NCI-H146 treated with DMSO at 0.1 percent for 48 hours (cell line): ENCODE results near the gene F7.

Experiments used
- DNase-seq: peaks from one replicate; lab custom pipeline; 2025; ENCODE audit not compliant: unreplicated experiment; lab: John Stamatoyannopoulos, UW

Gene F7

DNA sequence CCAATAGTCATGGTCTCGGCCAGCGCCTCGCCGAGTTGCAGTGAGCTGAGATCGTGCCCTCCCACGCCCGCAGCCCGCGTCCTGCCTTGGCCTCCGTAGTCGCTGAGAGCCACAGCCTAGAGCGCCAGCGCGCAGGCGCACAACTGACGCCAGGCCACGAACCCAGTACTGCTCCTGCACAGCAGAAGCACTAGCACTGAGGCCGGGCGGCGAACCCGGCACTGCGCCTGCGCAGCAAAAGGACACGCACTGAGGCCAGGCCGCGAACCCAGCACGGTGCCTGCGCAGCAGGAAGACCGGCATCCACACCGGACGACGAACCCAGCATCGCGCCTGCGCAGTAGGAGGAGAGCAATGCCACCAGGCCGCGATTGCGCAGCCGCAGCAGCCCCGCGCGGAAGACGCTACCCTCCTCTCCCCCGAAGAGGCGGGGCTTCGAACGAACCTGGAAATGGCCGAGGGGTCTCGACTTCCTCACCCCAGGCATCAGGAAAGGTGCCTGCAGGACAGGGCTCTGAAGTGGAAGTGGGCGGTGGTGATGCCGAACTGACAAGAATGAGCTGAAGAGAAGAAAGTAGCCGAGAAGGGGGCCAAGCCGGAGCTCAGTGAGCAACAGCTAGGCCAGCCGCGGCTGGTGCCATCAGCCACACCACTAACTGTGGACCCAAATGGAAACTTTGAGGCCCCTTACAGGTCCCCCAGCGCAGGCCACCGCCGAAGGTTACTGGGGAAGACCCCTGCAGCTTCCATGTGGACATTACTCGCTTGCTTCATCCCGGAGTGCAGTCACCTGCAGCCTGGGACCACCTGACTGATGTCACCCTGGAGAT, 24.5 kb downstream of the F7 start:
- DNase-seq = no peak

DNA sequence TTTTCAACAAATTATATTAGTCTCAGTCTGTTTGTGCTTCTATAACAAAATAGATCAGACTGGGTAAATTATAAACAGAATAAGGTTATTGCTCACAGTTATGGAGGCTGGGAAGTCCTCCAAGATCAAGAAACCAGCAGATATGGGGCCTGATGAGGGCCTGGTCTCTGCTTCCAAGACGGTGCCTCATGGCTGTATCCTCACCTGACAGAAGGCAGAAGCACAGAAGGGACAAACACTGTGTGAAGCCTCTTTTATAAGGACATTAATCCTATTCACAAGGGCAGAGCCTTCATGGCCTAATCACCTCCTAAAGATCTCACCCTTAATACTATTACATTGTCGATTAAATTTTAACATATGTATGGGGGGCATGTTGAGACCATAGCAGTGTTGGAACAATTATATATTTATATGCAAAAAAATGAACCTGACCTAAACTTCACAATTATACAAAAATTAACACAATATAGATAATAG, 29.7 kb downstream of the F7 start:
- DNase-seq = no peak

- DNase-seq = no peak
Observed at GRCh38 chr13:113137691-113138298, 32.2 kb downstream of the F7 start.

DNA sequence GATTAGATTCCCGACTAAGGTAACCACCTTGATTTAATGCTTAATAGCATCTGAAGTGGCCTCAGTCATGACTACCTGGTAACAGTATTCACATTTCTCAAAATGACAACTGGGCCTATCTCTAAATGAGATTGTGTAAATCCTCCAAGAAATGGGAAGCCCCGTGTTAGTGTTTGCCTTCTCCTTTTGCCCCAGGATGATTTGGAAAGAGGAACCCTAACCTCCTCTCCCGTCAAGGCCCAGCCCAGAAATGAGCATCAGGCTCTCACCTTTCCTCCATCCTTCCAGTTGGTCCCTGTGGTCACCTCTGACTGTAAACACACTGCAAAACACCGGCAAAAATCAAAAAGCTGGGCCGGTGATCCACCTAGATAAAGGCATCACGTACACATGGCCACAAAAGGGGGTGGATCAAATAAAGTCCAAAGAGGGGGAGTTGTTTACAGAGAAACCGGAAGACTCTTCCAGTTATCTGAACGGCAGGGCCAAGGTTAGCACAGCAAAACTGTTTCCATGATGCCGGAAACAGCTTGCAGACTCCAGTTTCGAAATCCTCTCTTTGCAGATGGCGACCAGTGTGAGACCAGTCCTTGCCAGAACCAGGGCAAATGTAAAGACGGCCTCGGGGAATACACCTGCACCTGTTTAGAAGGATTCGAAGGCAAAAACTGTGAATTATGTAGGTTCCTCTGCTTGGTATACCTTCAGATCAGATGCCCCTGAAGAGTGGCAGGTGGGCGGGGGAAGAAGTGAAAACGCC, 33.4 kb downstream of the F7 start:
- peak; percentile 53 for DNase-seq

DNA sequence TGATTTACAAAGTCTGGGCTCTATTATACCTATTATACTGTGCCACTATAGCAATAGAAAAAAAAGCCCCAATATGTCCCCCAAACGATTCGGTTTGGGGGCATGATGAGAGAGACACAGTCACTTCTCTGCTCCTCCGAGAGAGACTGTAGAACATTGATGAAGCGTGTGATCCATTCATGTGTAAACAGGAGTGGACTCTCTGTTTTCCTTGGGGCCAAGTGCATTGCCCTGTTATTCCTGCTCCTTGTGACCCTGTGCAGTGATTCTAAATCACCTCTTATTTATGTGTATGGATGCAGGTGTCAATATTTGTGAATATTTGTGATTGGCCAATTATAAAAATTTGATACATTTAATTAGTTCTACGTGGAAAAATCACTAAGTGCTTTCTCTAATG, 34.0 kb downstream of the F7 start:
- no peak for DNase-seq

GRCh38 chr13:113140677-113141600, 35.3 kb downstream of the F7 start:
- DNase-seq = no peak

- no peak for DNase-seq
Observed at GRCh38 chr13:113141601-113141970, 36.0 kb downstream of the F7 start.

GRCh38 chr13:113142876-113143275, 37.3 kb downstream of the F7 start:
- no peak for DNase-seq

- DNase-seq = no peak
Observed at GRCh38 chr13:113143466-113144254, 38.1 kb downstream of the F7 start.

GRCh38 chr13:113144255-113144629, 38.7 kb downstream of the F7 start:
- DNase-seq = no peak

- DNase-seq = no peak
Observed at GRCh38 chr13:113145496-113145895, 39.9 kb downstream of the F7 start.

GRCh38 chr13:113145911-113146598, 40.5 kb downstream of the F7 start:
- DNase-seq = no peak

- DNase-seq = no peak
Observed at GRCh38 chr13:113146750-113147149, 41.2 kb downstream of the F7 start.

DNA sequence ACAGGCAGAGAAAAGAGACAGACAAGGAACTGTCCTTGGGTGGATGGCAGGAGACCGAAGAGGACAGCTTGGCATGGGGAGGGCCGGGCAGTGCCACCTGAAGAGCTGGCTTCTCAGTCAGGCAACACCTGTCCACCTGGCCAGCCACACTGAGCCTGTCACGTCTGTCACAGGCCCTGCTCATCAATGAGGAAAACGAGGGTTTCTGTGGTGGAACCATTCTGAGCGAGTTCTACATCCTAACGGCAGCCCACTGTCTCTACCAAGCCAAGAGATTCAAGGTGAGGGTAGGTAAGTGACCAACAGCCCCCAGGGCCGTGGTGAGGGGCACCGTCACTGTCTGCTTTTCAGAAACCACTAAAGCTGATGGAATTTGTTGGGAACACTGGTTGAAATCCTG, 41.6 kb downstream of the F7 start:
- DNase-seq = no peak

DNA sequence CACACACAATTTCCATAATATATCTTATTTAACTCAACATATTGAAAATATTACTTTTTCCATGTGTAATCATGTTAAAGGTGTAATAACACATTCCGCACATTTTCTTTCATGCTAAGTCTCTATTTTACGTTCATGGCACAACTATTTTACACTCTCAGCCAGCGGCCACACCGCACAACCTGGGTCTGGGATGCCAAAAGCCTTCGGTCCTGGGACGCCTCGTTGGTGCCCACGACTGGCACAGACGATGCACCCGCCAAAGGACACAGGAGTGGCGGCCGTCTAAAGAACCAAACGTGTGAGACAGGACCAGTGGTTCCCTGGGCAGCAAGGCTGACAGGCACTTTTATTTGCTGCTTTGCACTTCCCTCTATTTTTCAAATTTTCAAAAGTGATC, 42.8 kb downstream of the F7 start:
- DNase-seq = no peak

DNA sequence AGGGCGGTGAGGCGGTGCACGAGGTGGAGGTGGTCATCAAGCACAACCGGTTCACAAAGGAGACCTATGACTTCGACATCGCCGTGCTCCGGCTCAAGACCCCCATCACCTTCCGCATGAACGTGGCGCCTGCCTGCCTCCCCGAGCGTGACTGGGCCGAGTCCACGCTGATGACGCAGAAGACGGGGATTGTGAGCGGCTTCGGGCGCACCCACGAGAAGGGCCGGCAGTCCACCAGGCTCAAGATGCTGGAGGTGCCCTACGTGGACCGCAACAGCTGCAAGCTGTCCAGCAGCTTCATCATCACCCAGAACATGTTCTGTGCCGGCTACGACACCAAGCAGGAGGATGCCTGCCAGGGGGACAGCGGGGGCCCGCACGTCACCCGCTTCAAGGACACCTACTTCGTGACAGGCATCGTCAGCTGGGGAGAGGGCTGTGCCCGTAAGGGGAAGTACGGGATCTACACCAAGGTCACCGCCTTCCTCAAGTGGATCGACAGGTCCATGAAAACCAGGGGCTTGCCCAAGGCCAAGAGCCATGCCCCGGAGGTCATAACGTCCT, 43.4 kb downstream of the F7 start:
- DNase-seq = no peak

GRCh38 chr13:113149711-113150549, 44.3 kb downstream of the F7 start:
- no peak for DNase-seq
